CD4-positive, alpha-beta T cell treated with Interferon gamma for 1 hour (primary cell): ENCODE measurements around the gene TM6SF1.
"Not testable (repeated sequence)": the region's sequence is repeated elsewhere in the genome, so short reads cannot be mapped to it uniquely, and the experiment has no call there.

Experiments
- DNase-seq: peaks from one replicate; pipeline ENCODE4 v3.0.0-alpha.2; 2020

TM6SF1 gene

GRCh38 chr15:83118968-83119367 is 11.5 kb downstream of the TM6SF1 start:
- DNase-seq = no peak

- no peak for DNase-seq
Measured at GRCh38 chr15:83119968-83120581, 12.6 kb downstream of the TM6SF1 start.

GRCh38 chr15:83123529-83123928 is 16.1 kb downstream of the TM6SF1 start:
- no peak for DNase-seq

GRCh38 chr15:83127547-83128150 is 20.2 kb downstream of the TM6SF1 start:
- no peak for DNase-seq

GRCh38 chr15:83129791-83130190 is 22.3 kb downstream of the TM6SF1 start:
- no peak for DNase-seq

GRCh38 chr15:83132861-83133523 is 25.5 kb downstream of the TM6SF1 start:
- no peak for DNase-seq

- DNase-seq = not testable (repeated sequence)
Measured at GRCh38 chr15:83142151-83142550, 34.7 kb downstream of the TM6SF1 start.

- DNase-seq = no peak
Measured at GRCh38 chr15:83144771-83145170, 37.3 kb downstream of the TM6SF1 start.

- DNase-seq = no peak
Measured at GRCh38 chr15:83153288-83153687, 45.8 kb downstream of the TM6SF1 start.

GRCh38 chr15:83155942-83156341 is 48.5 kb downstream of the TM6SF1 start:
- no peak for DNase-seq

GRCh38 chr15:83158393-83158792 is 50.9 kb downstream of the TM6SF1 start:
- DNase-seq = no peak

GRCh38 chr15:83160741-83161140 is 53.3 kb downstream of the TM6SF1 start:
- DNase-seq = no peak

- DNase-seq = no peak
Measured at GRCh38 chr15:83163032-83163431, 55.6 kb downstream of the TM6SF1 start.

- DNase-seq = no peak
Measured at GRCh38 chr15:83164111-83164770, 56.8 kb downstream of the TM6SF1 start.

GRCh38 chr15:83164771-83165404 is 57.4 kb downstream of the TM6SF1 start:
- no peak for DNase-seq

- DNase-seq = no peak
Measured at GRCh38 chr15:83166218-83166617, 58.8 kb downstream of the TM6SF1 start.

- DNase-seq = no peak
Measured at GRCh38 chr15:83166830-83167229, 59.4 kb downstream of the TM6SF1 start.

GRCh38 chr15:83169576-83169975 is 62.1 kb downstream of the TM6SF1 start:
- DNase-seq = not testable (repeated sequence)

- DNase-seq = no peak
Measured at GRCh38 chr15:83170474-83171165, 63.2 kb downstream of the TM6SF1 start.

- DNase-seq = no peak
Measured at GRCh38 chr15:83174891-83175290, 67.4 kb downstream of the TM6SF1 start.

GRCh38 chr15:83178390-83178789 is 70.9 kb downstream of the TM6SF1 start:
- DNase-seq = no peak

GRCh38 chr15:83178869-83179325 is 71.5 kb downstream of the TM6SF1 start:
- no peak for DNase-seq

GRCh38 chr15:83185561-83185960 is 78.1 kb downstream of the TM6SF1 start:
- no peak for DNase-seq
